NCI-H774 (cell line): Measurements from ENCODE around the gene GNAI2.
"Not testable (repeated sequence)": the region's sequence is repeated elsewhere in the genome, so short reads cannot be mapped to it uniquely, and the experiment has no call there.

Experiments
- DNase-seq: peaks from one replicate; lab custom pipeline; 2025; lab: John Stamatoyannopoulos, UW

The GNAI2 gene

DNA sequence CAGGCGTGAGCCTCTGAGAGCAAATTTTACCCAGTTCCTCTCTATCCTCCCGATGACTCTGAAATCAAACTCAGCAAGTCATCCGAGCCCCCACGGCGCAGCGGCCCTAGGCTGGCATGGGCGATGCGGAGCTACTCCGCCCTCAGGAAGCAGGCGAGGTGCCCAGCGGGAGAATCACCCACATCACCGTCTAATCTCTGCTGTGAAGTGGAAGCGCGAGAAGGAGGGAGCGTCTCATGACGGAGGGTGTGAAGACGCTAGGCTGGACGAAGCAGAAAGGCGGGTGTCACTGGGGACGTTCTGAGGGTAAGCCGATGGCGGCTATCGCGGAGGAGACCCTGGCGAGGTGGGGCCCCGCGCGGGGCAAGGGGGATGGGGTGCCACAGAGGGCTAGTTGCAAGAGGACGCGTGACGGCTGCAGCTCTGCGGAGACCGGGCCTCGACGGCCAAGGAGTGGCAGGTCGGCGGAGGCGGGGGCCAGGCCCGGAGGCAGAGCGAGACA lies 9.1 kb upstream of the GNAI2 start:
- no peak for DNase-seq

DNA sequence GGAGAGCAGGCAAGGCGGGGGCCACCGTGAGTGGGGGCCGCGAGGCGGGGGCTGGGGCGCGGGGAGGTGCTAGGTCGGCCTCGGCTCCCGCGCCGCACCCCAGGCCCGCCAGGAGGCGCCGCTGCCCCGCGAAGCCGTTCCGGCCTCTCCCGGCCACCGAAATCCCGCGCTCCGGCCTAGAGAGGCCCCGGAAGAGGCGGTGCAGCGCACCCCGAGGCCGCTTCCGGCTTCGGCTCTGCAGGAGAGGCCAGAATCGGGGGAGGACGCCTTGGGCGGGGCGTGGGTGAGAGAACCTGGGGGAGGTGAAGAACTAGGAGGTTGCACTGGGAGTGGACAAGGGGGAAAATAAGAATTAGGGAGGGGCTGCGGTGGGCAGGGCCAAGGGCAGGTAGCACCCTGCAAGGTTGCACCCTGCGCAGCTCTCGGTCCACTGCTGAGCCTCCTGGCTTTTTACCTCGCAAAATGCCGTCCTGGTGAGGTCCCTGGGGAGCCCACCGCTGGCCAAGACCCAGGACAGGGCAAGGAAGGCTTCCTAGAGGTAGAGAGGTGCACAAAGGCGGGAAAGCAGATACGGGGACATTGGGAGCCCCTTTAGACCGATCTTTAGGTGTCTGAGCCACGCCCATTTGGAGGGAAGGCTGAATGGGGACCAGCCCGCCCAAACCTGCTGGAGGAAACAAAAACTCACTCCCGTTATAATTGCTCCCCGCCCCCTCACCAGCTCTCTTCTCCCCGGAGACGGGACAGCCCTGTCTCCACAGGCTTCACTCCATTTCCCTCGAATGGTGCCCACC lies 8.4 kb upstream of the GNAI2 start:
- peak; percentile 84 for DNase-seq

DNA sequence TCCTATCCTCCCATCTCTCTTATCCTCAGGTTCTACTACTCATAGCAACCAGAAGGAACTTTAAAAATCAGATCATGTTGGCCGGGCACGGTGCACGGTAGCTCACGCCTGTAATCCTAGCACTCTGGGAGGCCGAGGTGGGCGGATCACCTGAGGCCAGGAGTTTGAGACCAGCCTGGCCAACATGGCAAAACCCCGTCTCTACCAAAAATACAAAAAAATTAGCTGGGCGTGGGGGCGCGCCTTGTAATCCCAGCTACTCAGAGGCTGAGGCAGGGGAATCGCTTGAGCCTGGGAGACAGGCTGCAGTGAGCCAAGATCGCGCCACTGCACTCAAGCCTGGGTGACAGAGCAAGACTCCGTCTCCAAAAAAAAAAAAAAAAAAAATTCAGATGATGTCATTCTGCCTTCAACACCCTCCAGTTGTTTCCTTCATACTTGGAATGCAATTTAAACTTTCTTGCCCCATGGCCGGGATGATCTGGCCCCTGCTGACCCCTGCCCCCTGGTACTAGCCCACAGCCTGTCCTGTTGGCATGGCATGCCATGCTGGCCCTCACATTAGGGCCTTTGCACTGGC lies 7.7 kb upstream of the GNAI2 start:
- not testable (repeated sequence) for DNase-seq

DNA sequence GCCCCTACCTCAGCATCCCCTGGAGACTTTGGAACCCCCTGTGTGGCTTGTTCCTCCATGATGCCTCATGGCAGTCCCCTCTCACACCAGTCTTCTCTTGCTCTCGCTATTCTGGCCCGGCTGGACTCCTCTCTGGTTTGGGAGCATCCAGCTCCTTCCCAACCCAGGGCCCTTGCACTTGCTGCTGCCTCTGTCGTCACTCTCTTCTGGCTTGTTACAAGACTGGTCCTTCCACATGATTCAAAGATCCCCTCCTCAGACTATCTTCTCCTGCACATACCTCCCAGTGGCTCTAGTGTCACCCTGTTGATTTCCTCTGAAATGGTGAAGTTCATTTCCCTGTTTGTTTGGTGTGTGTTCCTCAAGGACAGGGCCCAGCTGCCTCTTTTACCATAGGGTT lies 6.5 kb upstream of the GNAI2 start:
- DNase-seq, result no peak

DNA sequence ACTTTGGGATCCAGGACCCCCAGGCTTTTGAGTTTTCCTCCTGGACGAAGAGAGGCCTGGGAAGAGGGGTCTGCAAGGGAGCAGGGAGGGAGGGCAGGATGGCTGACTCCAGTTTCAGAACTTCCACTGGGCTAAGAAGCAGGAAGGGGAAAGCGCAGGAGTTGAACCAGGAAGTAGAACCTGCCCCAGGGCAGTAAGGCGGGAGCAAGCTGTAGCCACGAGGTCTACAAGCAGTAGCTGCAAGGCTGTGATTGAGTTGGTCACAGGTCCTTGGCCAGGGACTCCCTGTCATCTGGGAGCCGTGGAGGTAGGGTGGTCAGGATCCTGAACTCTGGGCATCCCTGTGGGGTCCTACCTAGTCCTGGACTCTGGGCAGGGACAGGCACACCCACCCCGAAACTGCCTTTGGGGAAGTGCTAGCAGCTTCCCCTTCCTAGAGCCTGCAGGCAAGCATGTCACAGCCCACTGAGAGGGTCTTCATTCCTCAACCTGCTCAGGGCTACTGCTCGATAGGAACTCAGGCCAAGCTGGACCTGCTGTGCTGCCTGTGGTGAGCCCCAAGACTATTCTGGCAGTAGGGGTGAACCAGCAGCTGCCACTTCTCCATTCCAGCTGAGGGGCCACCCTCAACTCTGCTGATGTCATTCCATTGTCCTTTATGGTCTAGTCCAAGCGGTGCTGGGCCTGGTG lies 5.8 kb upstream of the GNAI2 start:
- no peak for DNase-seq

DNA sequence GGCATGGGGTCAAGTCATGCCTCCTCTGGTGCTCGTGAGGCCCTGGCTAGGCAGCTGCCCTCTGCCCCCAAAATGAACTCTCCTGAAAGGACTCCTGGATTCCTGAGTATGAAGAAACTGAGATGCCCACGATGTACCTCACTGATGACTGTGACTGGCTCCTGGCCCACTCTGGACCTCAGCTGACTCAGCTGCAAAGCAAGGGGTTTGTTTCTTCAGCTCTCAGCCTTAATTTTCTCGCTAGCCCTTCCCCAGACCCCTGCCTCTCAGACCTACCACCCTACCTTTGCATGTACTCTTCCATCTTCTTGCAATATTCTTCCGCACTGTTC lies 5.2 kb upstream of the GNAI2 start:
- DNase-seq, result no peak

DNA sequence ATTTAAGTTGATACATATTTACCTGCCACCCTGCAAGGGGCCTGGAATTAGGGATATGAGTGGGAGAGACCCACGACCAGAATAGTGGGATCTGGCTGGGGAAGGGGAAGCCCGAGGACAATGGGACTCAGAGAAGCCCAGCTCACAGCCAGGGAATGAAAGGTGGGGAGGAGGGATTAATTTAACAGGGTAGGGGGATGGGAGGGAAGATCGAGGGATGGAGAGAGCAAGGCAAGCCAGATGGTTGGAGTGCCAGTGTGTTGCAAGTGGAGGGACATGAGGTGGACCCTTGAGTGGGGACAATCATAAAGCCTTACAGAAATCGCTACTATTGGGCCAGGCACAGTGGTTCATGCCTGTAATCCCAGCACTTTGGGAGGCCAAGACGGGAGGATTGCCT lies 4.4 kb upstream of the GNAI2 start:
- DNase-seq, result no peak

DNA sequence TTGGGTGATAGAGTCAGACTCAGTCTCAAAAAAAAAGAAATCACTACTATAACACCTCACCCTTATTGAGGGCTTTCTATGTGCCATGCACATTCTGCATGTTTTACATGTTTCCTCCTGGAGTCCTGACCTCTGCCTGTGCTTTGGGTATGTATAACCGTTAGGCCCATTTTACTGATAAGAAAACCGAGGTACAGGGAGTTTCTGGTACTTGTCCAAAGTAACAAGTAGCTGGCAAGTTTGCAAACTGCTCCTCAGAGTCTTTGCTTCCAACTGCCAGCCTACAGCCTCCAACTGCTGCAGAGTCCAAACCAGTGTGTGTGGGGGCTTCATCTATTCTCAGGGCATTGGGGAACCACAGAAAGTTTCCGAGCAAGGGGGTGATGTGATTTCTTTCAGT lies 3.7 kb upstream of the GNAI2 start:
- no peak for DNase-seq

DNA sequence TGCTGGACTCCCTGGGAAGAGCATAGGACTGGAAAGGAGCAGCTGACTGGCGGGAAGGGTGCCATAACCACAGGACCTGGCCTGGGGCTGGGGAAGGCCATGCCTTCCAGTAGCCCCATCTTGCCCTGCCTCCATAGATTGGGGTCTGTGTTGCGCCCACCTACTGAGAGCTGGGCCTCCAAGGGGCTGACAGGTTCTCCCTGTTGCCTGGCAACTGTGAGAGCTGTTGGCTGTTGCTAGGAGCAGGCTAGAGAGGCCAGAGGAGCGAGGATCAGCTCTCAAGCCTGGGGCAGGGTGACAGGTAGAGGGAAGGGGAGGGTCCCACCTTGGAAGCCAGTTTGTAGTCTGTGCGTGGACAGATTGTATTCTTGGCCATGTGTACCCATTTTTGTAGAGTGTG lies 2.8 kb upstream of the GNAI2 start:
- no peak for DNase-seq

DNA sequence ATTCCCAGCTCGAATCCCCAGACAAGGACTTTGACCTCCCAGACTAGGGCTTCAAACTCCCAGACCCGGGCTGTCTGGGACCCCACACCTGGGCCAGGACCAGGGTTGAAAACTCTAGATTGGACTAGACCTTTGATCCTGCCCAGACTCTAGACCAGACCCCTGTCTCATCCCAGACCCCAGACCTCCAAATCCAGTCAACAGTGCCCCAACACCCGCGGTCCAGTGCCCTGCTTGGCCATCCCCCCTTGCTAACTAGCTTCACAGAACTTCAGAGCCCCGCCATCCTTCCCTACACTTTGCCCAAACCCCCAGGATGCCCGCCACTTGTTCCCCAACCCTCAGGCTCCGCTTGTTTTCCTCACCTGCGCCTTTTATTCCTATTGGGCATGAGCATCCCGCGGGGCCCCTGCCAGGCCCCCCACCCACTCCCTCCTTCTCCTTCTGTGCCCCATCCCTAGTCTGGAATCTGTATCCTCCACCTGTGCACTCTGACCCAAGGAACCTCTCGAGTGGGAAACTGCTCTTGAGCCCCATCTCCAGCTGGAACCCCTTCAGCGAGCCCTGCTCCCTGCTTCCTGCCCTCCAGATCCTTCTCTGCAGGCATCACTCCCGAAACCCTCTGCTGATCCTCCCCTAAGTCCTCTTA lies 604 bp downstream of the GNAI2 start:
- no peak for DNase-seq

DNA sequence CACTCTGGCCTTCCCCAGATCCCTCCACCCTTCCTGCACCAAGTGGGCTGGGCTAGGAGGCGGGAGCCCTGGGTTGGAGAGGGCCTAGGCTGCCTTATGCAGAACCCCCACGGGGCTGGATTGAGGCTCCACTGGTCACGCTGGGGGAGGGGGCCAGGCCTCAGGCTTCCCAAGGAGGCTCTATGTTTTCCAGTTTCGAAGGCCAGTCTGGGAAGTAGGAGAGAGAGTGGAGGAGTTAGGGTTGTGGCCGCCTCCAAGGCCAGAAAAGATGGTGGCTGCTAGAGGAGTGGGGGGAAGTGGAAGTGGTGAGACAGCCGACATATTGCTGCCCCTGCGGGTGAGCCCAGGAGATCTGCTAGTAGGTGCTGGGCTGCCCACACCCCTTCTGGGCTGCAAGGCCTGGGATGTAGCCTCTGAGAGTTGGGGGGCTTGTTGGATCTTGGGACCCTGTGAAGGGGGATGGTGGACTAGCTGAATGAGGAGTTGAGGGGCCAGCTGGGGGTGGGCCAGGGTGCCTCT lies 1.2 kb downstream of the GNAI2 start:
- no peak for DNase-seq

DNA sequence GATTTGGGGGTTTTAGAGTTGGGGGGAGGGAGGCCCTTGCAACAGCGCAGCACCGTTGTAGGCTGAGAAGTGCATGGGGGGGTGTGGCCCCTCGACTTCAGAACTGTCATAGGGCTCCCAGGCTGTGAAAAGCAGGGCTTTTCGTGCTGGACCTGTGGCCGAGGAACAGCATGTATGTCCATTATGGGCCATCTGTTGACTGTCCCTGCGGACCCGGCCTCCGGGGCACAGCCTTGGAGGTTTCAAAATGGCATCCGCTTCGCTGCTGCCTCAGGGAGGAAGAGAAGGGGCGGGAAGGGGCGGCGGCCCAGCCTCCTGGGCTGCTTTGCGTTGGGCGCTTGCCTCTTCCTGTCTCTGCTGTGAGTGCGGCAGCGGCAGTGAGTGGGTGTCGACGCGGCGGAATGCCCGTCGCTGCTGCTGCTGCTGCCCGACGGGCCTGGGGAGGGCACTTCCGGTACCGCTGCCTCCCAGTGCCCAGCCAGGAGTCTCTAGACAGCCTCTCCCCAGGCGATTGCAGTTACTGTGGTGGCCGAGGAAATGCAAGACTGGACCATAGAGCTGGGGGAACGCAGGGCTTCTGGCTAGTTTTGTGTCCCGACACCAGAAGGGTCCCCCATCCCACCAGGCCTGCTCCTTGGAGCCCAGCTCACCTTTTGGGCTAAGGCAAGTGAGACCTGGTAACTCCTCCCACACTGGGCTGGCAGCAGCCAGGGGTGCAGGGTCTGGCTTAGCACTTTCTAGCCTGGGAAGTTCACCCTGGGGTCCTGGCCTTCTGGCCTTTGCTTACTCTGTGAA lies 1.9 kb downstream of the GNAI2 start:
- peak; percentile 57 for DNase-seq

DNA sequence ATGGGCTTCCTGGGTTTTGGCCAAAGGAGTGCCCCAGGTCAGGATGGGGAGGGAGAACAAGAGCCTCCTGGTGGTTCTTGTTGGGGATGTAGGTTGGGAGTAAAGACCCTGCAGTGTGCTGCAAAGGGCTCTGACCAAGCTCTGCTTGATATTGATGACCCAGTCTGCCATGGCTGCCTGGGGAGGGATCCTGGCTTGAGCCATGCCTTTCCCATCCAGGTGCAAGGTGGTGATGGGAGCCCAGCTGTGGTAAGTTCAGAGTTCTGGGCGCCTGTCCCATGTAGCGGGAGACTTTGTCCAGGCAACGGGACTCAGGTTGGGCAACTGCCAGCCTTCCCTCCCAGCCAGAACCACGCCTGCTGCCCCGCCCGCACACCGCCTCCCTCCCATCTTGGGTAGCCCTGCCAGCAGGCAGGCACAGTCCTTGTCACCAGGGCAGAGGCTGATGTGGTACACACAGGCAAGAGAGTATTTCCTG lies 2.6 kb downstream of the GNAI2 start:
- no peak for DNase-seq

DNA sequence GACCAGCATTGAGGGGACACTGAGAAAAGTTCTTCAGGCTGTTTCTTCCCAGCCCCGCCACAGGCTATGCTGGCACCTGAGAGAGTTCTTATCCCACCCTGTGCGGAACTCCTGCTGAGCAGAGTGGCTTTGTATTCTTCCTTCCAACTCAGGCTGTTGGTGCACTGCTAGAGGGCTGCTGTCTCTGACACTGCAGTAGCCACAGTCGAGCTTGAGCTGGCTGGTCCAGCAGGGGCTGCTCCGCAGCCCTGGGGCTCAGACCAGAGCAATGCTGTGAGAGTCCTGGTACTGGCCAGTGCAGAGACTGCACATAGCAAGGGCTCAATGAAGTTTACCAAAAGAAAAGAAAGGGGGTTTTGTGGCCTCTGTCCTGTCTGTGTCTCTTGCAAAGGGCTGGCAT lies 3.6 kb downstream of the GNAI2 start:
- no peak for DNase-seq

DNA sequence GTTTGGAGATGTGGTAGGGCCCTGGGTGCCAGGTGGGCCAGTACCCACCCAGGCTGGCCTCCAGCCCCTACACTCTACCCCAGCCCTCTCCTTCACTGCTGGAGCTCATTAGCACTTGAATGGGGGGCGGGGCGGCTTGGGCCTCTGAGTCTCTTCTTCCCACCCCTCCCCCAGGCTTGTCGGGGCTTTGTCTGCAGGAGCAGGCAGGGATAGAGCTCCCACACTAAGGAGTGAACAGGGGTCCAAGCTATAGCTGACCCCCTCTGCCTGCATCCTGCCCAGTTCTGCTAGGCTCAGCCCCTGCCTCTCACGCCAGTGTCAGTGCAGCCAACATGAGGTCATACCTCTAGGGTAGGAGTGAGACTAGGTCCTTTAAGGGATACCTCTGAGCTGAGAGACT lies 5.2 kb downstream of the GNAI2 start:
- DNase-seq, result no peak

DNA sequence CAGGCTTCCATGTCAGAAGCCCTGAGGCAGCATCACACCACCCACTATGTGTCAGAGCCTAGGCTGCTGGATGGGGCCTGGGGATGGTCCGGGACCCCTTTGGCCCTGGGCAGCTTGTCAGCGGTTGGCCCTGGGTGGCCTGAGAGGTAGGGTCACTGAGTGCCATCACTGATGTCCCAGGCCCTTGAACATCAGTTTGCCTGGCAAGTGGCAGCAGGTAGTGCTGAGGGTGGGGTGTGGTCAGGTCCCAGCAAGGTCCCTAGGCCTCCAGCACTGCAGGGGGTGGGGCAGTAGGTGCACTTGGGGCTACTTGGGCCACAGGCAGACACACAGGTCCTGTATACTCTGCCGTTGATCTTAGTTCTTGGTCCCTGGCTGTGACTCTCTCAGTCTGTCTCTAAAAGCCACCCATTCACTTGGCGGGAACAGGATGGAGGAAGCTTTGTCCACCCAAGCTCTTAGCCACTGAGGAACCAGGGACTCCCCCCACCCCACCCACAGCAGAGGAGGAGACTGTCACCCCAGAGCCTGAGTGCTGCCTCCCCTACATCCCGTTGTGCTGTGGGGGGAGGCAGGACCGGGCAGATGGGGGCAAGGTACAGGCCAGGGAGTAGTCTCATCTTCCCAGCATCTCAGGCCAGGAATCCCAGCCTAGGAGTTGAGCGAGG lies 5.8 kb downstream of the GNAI2 start:
- no peak for DNase-seq

DNA sequence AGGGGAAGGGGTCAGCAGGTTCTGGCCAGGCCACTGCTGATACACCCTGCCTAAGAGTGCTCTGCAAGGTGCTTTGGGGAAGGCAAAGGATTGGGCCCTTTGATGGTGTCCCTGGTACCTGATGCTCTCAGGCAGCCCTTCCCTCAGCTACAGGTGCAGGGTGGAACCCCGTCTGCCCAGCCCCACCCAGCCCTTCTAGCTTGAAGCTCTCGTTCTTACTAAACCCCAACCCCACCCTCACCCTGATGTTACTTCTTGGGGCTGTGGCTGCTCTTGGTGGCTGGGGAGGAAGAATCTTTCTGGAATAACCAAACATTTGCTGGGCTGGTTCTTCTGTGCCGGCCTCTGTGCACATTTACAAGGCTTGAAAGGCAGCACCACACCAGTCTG lies 6.4 kb downstream of the GNAI2 start:
- DNase-seq, result no peak

DNA sequence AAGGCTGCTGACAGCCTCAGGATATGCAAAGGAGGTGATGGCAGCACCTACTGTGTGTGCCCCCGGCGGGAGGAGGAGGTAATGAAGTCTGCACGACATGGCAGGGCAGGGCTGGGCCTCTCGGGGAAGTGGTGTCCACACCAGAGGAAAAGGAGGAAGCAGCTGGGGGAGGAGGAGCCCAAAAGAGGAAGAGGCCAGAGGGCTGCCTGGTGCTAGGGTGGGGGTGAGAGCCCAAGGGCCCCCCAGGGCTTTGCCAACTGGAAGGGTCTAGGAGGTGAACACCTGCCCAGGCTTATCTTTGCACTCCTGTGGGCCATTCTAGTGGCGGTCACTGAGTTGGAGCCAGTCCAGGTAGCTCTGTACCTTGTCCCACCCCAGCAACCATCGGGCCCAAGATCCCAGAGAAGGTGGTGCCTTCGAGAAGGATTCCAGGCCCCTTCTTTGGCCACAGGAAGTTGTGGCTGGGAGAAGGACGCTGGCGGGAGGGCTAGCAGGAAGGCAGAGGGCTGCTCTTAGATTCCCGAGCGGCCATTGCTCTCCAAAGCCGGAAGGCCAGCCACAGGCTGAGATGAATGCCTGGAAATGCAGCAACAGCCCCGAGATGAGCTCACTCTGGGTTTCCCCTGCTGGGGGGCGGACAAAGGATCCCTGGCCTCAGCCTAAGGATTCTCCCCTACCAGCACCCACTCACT lies 7.0 kb downstream of the GNAI2 start:
- no peak for DNase-seq

DNA sequence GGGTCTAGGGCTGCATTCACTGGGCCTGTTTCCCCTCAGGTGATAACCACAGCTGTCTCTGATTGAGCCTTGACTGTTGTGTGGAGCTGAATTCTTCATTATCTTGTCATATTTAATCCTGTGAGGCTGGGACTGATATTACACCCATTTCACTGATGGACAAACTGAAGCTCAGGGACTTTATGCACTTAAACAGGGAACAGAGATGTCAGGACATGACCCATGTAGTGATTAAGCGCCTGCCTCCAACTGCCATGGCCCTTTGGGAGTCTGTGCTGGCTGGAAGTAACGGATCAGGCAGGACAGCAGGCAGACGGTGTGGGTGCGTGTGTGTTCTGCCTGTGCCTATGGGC lies 7.5 kb downstream of the GNAI2 start:
- DNase-seq, result no peak

DNA sequence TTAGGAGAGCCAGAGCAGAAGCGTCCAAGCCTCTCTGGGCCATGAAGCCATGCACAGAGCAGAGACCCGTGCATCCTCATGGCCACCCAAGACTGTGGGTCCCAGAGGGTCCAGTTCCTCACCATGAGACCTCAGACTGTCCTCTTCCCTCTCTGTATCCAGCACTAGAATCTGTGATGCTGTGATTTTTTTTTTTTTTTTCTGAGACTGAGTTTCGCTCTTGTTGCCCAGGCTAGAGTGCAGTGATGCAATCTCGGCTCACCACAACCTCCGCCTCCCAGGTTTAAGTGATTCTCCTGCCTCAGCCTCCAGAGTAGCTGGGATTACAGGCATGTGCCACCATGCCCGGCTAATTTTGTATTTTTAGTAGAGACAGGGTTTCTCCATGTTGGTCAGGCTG lies 8.8 kb downstream of the GNAI2 start:
- DNase-seq, result not testable (repeated sequence)
